ENCODE results near the gene ALG8. TPM values are rescaled to one million over a fixed set of nuclear protein-coding genes. Genes with fewer than 3 reads are reported as not detected.
A peak's percentile ranks its signal among the peaks of the same experiment; 100 is the strongest.

Gene ALG8
- total RNA-seq, 1 donor from 2014 or later, result 43.7 TPM

GRCh38 chr11:78187366-78188285 lies 48.2 kb upstream of the ALG8 start:
- peak overlapping the region; percentile 97 for H3K4me3 Mint-ChIP-seq (ENCODE audit: unreplicated experiment)
- H3K4me1 Mint-ChIP-seq (ENCODE audit: low read depth, unreplicated experiment), result peaks cover 43% of the 10 kb centered on the region
- Histone ChIP-seq H3K9ac (ENCODE audit: low read length) (peak overlapping the region; percentile 83), H3K9me3 (ENCODE audit: insufficient read depth, low read depth, low read length) (no peaks in the 10 kb centered on the region), H3K27ac (ENCODE audit: low read depth, low read length) (peak overlapping the region; percentile 76), H3K4me2 (ENCODE audit: low read length) (peak overlapping the region; percentile 92), H3K79me2 (ENCODE audit: insufficient read depth, low read length) (peaks cover 65% of the 10 kb centered on the region), H3K27me3 (ENCODE audit: insufficient read depth, low read length) (no peaks in the 10 kb centered on the region), H2AFZ (ENCODE audit: low read depth, low read length) (peak overlapping the region; percentile 50), H3K4me1 (ENCODE audit: insufficient read depth, low read length) (peaks cover 34% of the 10 kb centered on the region), H4K20me1 (ENCODE audit: insufficient read depth, low read length) (peaks cover 45% of the 10 kb centered on the region), H3K36me3 (ENCODE audit: insufficient read depth, low read length) (peaks cover 3% of the 10 kb centered on the region), H3K4me3 (ENCODE audit: insufficient read depth, low read depth, low read length) (peak overlapping the region; percentile 79)
- no peaks in the 10 kb centered on the region for H3K9me3 Mint-ChIP-seq (ENCODE audit: unreplicated experiment)
- TF ChIP-seq EZH2 (IDR thresholded peaks at IDR 0.05; ENCODE audit: insufficient read depth, low read length), result no peak
- TF ChIP-seq CTCF (IDR thresholded peaks at IDR 0.05; ENCODE audit: insufficient read depth, low read depth, low read length), result no peak
- peak overlapping the region; percentile 16 for H3K27ac Mint-ChIP-seq (ENCODE audit: unreplicated experiment)
- H3K27me3 Mint-ChIP-seq (ENCODE audit: low read depth, unreplicated experiment), result no peaks in the 10 kb centered on the region
- DNase-seq (ENCODE audit: low read depth), result peak; percentile 40
- no peak for FAIRE-seq
- peaks cover 5% of the 10 kb centered on the region for H3K36me3 Mint-ChIP-seq (ENCODE audit: low read depth, unreplicated experiment)

- FAIRE-seq, result no peak
- H3K27me3 Mint-ChIP-seq (ENCODE audit: low read depth, unreplicated experiment), result no peaks in the 10 kb centered on the region
- no peak overlapping the region for H2AFZ ChIP-seq (ENCODE audit: low read depth, low read length)
- no peak overlapping the region for H3K4me3 ChIP-seq (ENCODE audit: insufficient read depth, low read depth, low read length)
- H3K27ac Mint-ChIP-seq (ENCODE audit: unreplicated experiment), result no peak overlapping the region
- peaks cover 5% of the 10 kb centered on the region for H3K36me3 ChIP-seq (ENCODE audit: insufficient read depth, low read length)
- TF ChIP-seq EZH2 (IDR thresholded peaks at IDR 0.05; ENCODE audit: insufficient read depth, low read length) (no peak), CTCF (IDR thresholded peaks at IDR 0.05; ENCODE audit: insufficient read depth, low read depth, low read length) (no peak)
- H3K4me3 Mint-ChIP-seq (ENCODE audit: unreplicated experiment), result no peak overlapping the region
- no peak for DNase-seq (ENCODE audit: low read depth)
- H3K9me3 ChIP-seq (ENCODE audit: insufficient read depth, low read depth, low read length), result no peaks in the 10 kb centered on the region
- H3K9ac ChIP-seq (ENCODE audit: low read length), result no peak overlapping the region
- H3K27me3 ChIP-seq (ENCODE audit: insufficient read depth, low read length), result no peaks in the 10 kb centered on the region
- H3K4me1 ChIP-seq (ENCODE audit: insufficient read depth, low read length), result peaks cover 6% of the 10 kb centered on the region
- peaks cover 23% of the 10 kb centered on the region for H3K79me2 ChIP-seq (ENCODE audit: insufficient read depth, low read length)
- no peak overlapping the region for H3K27ac ChIP-seq (ENCODE audit: low read depth, low read length)
- no peak overlapping the region for H3K4me2 ChIP-seq (ENCODE audit: low read length)
- peaks cover 17% of the 10 kb centered on the region for H3K36me3 Mint-ChIP-seq (ENCODE audit: low read depth, unreplicated experiment)
- peaks cover 13% of the 10 kb centered on the region for H3K4me1 Mint-ChIP-seq (ENCODE audit: low read depth, unreplicated experiment)
- H4K20me1 ChIP-seq (ENCODE audit: insufficient read depth, low read length), result peaks cover 19% of the 10 kb centered on the region
- peaks cover 3% of the 10 kb centered on the region for H3K9me3 Mint-ChIP-seq (ENCODE audit: unreplicated experiment)
Measured at GRCh38 chr11:78181185-78181584, 41.8 kb upstream of the ALG8 start.

- Histone ChIP-seq H3K9me3 (ENCODE audit: insufficient read depth, low read depth, low read length) (no peaks in the 10 kb centered on the region), H3K4me2 (ENCODE audit: low read length) (no peak overlapping the region), H3K4me3 (ENCODE audit: insufficient read depth, low read depth, low read length) (no peak overlapping the region), H4K20me1 (ENCODE audit: insufficient read depth, low read length) (peaks cover 19% of the 10 kb centered on the region), H3K36me3 (ENCODE audit: insufficient read depth, low read length) (peaks cover 5% of the 10 kb centered on the region), H2AFZ (ENCODE audit: low read depth, low read length) (no peak overlapping the region), H3K27ac (ENCODE audit: low read depth, low read length) (no peak overlapping the region), H3K9ac (ENCODE audit: low read length) (no peak overlapping the region), H3K4me1 (ENCODE audit: insufficient read depth, low read length) (peaks cover 2% of the 10 kb centered on the region), H3K27me3 (ENCODE audit: insufficient read depth, low read length) (no peaks in the 10 kb centered on the region), H3K79me2 (ENCODE audit: insufficient read depth, low read length) (peaks cover 23% of the 10 kb centered on the region)
- Mint-ChIP-seq H3K4me1 (ENCODE audit: low read depth, unreplicated experiment) (peaks cover 10% of the 10 kb centered on the region), H3K27me3 (ENCODE audit: low read depth, unreplicated experiment) (no peaks in the 10 kb centered on the region), H3K4me3 (ENCODE audit: unreplicated experiment) (no peak overlapping the region), H3K36me3 (ENCODE audit: low read depth, unreplicated experiment) (peaks cover 19% of the 10 kb centered on the region), H3K27ac (ENCODE audit: unreplicated experiment) (no peak overlapping the region), H3K9me3 (ENCODE audit: unreplicated experiment) (peaks cover 4% of the 10 kb centered on the region)
- no peak for TF ChIP-seq CTCF (IDR thresholded peaks at IDR 0.05; ENCODE audit: insufficient read depth, low read depth, low read length)
- TF ChIP-seq EZH2 (IDR thresholded peaks at IDR 0.05; ENCODE audit: insufficient read depth, low read length), result no peak
- no peak for FAIRE-seq
- no peak for DNase-seq (ENCODE audit: low read depth)
Measured at GRCh38 chr11:78180751-78181150, 41.3 kb upstream of the ALG8 start.
